Brain microvascular endothelial cell (primary cell): Measurements from ENCODE around the gene BHLHE41.
A peak's percentile ranks its signal among the peaks of the same experiment; 100 is the strongest.

ENCODE experiments used
- DNase-seq: peaks from one replicate; pipeline ENCODE4 v3.0.0-alpha.2; 2020
- H3K27ac ChIP-seq: fragments of 250-450 bp; sonication (Bioruptor Pico); 2 replicates; pipeline ENCODE4 v1.5.1; 2020; ENCODE audit warnings: mild to moderate bottlenecking, moderate library complexity
- H3K27me3 ChIP-seq: fragments of 250-450 bp; sonication (Bioruptor Pico); replicated peaks from 2 replicates; pipeline ENCODE4 v1.5.1; 2020; ENCODE audit warnings: mild to moderate bottlenecking
- H3K36me3 ChIP-seq: fragments of 250-450 bp; sonication (Bioruptor Pico); replicated peaks from 2 replicates; pipeline ENCODE4 v1.5.1; 2020; ENCODE audit warnings: mild to moderate bottlenecking
- H3K4me3 ChIP-seq: 2 replicates; pipeline ENCODE4 v1.5.1; 2011; ENCODE audit warnings: low read depth, mild to moderate bottlenecking, control low read depth, low read length, moderate library complexity
- in situ Hi-C: cut with HindIII; loops from 2 replicates; pipeline ENCODE4 v1.10.0; 2017; ENCODE audit warnings: low sequenced_read_pairs, low pct_ligation_motif_present
- TF ChIP-seq, protein P1 (sequence below): IDR thresholded peaks from 2 replicates; pipeline ENCODE4 v1.5.1; 2011; ENCODE audit warnings: low read depth, mild to moderate bottlenecking, moderate library complexity, low read length, control low read depth, inconsistent platforms; ENCODE audit errors: missing control alignments

Gene BHLHE41

DNA sequence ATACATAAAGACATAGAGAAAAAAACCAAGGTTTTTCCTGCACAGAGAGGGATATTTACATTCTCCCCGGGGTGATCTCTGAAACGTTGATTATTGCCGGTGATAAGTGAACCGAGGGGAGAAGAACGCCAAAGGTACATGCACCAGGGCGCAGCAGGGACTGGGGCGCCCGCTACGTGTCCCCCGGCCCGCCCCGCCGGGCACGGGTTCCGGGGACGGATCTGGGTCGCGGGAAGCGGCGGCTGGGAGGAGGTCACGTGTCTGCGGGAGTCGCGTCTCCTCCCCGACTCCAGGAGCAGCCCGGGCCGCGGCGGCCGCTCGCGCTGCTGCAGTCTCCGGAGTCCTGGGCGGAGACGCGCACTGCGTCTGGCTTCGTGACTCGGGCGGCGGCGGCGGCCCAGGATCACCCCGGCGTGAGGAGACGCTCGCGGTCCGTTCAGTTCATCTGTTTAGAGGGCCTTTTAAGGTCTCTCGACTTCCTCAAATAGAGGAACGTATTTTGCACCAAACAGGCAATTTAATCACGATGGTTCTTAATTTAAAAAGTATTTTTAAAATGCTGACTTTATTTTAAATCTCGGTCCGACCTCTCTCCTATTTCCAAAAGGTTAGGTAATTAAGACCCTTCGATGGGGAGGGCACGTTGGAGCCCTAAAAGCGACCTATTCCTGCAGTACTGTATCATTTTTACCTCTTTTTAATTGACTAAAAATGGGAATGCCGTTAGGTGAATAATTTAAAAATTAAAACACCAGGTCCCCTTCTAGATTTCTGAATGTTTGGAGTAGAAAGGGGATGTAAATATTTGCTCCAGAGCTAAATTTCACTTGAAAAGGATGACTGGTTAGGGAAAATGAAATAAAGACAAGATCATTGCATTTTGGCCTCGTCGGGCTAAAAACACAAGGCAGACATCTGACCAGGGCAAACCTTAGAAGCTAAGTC, 1.8 kb upstream of the BHLHE41 start:
- Histone ChIP-seq H3K27ac (peak overlapping the region; percentile 82), H3K36me3 (no peaks in the 10 kb centered on the region), H3K4me3 (peak overlapping the region; percentile 68), H3K27me3 (no peaks in the 10 kb centered on the region)
- in situ Hi-C loops: no loop called here
- TF ChIP-seq, protein P1, sequence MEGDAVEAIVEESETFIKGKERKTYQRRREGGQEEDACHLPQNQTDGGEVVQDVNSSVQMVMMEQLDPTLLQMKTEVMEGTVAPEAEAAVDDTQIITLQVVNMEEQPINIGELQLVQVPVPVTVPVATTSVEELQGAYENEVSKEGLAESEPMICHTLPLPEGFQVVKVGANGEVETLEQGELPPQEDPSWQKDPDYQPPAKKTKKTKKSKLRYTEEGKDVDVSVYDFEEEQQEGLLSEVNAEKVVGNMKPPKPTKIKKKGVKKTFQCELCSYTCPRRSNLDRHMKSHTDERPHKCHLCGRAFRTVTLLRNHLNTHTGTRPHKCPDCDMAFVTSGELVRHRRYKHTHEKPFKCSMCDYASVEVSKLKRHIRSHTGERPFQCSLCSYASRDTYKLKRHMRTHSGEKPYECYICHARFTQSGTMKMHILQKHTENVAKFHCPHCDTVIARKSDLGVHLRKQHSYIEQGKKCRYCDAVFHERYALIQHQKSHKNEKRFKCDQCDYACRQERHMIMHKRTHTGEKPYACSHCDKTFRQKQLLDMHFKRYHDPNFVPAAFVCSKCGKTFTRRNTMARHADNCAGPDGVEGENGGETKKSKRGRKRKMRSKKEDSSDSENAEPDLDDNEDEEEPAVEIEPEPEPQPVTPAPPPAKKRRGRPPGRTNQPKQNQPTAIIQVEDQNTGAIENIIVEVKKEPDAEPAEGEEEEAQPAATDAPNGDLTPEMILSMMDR: no peak
- DNase-seq: peak; percentile 68

- Histone ChIP-seq H3K4me3 (peak overlapping the region; percentile 68), H3K27ac (peak overlapping the region; percentile 82), H3K27me3 (no peaks in the 10 kb centered on the region), H3K36me3 (no peaks in the 10 kb centered on the region)
- in situ Hi-C loops: no loop called here
- TF ChIP-seq, protein P1: no peak
- peak; percentile 72 for DNase-seq
These were observed 833 bp upstream of the BHLHE41 start for GRCh38 chr12:26125400-26126339.

DNA sequence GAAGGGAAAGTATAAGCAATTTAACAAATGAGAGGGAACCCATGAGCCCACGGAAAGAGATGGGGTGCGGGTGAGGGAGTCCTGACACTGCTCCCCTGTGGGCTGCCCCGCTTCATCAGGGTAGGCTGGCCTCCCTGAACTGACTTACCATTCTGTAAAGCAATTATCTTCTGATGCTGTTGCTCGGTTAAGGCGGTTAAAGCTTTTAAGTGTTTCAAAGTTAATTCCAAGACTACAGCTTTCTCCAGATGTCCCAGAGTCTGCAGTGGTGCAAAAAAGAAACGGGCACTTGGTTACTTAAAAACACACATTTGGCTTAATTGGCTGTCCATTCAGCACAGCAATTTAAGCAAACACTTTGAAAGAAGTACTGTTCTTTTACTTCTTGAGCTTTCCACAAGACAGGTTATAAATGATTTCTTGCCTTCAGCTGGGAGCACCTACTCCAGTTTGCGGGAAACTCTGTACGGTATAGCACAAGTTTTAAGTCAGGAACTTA, 1.3 kb downstream of the BHLHE41 start:
- no peaks in the 10 kb centered on the region for H3K36me3 ChIP-seq
- H3K4me3 ChIP-seq: peak overlapping the region; percentile 68
- in situ Hi-C loops: loop anchor here (25.0 kb wide), 1 partner anchor 514 kb away; no protein-coding TSS in a partner anchor
- DNase-seq: no peak
- H3K27ac ChIP-seq: peak overlapping the region; percentile 1
- H3K27me3 ChIP-seq: no peaks in the 10 kb centered on the region
- TF ChIP-seq, protein P1: no peak

GRCh38 chr12:26122681-26123481, 2.0 kb downstream of the BHLHE41 start:
- TF ChIP-seq, protein P1: peak; percentile 61
- Histone ChIP-seq H3K36me3 (no peaks in the 10 kb centered on the region), H3K27me3 (no peaks in the 10 kb centered on the region), H3K27ac (peak overlapping the region; percentile 74), H3K4me3 (peak overlapping the region; percentile 68)
- in situ Hi-C loops: loop anchor here (25.0 kb wide), 1 partner anchor 514 kb away; no protein-coding TSS in a partner anchor
- peak; percentile 74 for DNase-seq
